HT-29 (cell line): ENCODE measurements around the gene ARPIN. TPM values are rescaled to one million over a fixed set of nuclear protein-coding genes. Genes with fewer than 3 reads are reported as not detected.

Experiments
- DNase-seq: peaks from one replicate; pipeline ENCODE4 v3.0.0-alpha.2; 2015; ENCODE audit warnings: low spot score
- small RNA-seq: library from RNA; depleted of rRNA; stranded (forward); fragments of <200 nt; gene quantifications from one replicate; pipeline ENCODE3, GENCODE V24; 2014
- total RNA-seq: library from RNA; depleted of rRNA; stranded (reverse); fragments of >200 nt; shearing (Covaris generic); gene quantifications from 2 replicates; pipeline ENCODE4 v1.2.3, GENCODE V29; 2014; rRNA removed

ARPIN gene
- total RNA-seq, 1 experiment from 2014 or later, result 7.9 TPM

DNA sequence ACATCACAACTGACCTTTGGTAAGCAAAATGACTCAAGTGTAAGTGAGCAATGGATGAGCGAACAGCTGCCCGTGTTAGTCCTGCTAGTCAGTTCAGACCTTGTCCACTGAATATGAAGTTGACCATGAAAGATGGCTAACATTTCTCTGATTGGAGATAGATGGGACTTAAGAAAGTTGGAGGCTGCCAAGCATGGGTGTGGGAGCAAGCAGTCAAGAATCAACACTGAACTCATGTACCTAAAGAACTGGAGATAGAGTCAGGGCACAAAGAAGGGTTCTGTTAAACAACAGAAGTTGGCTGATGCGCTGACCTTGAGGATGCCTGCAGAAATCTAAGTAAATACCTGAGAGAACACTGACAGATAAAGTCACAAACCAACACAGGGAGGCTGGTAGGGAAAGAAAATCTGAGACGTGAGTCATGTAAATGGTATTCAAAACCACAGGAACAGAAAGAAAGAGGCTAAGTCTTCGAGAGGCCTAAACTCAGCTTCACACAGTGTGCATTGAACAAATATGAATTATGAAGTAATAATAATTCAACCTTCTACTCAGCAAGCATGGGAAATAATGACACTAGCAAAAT is 67.4 kb downstream of the ARPIN start:
- peak; percentile 73 for DNase-seq

Small RNA genes within 50 kb of the gene (small RNA-seq; reads per million reads assigned to genes)
- gene MIR5009 (not detected), gene MIR5094 (not detected), gene RNU6-1111P (not detected), gene RNU7-111P (not detected)

Other genes with a start within 250 kb of the ARPIN start
- gene PLIN1, start 233.6 kb downstream of the ARPIN start, total RNA-seq, result 0.03 and 0.51 TPM in 2 replicates
- gene PEX11A, start 222.2 kb downstream of the ARPIN start, total RNA-seq, result 5.8 and 8.8 TPM in 2 replicates
- gene WDR93, start 222.1 kb downstream of the ARPIN start, total RNA-seq, result 0.08 and 0.61 TPM in 2 replicates
- gene MESP1, start 161.7 kb downstream of the ARPIN start, total RNA-seq, result 0.23 and 0.71 TPM in 2 replicates
- gene MESP2, start 136.6 kb downstream of the ARPIN start, total RNA-seq, result 0.15 TPM in 1 of 2 replicates, not detected in the other
- 0.05 and 0.10 TPM in 2 replicates for gene ANPEP, start 98.1 kb downstream of the ARPIN start, total RNA-seq
- gene AP3S2, start 19.0 kb downstream of the ARPIN start, total RNA-seq, result 14.8 and 36.2 TPM in 2 replicates
- gene ZNF710, start 88.4 kb upstream of the ARPIN start, total RNA-seq, result 47.3 and 66.9 TPM in 2 replicates
- 177 and 202 TPM in 2 replicates for gene IDH2, start 189.5 kb upstream of the ARPIN start, total RNA-seq